ENCODE data around the gene TRAK2. TPM values are rescaled to one million over a fixed set of nuclear protein-coding genes. Genes with fewer than 3 reads are reported as not detected.

TRAK2 gene
- total RNA-seq, 2 donors from 2014 or later = 89.7 to 130 TPM

- Histone ChIP-seq H3K27ac (no peak overlapping the region), H3K27me3 (no peaks in the 10 kb centered on the region), H3K4me1 (peaks cover 0 to 5% of the 10 kb centered on the region in 2 donors), H3K9me3 (no peaks in the 10 kb centered on the region), H3K4me3 (no peak overlapping the region), H3K36me3 (peaks cover 36% of the 10 kb centered on the region)
- no peak for TF ChIP-seq CTCF (IDR thresholded peaks at IDR 0.05)
- no peak for DNase-seq (ENCODE audit: low spot score)
These were observed 102.5 kb downstream of the TRAK2 start for GRCh38 chr2:201348758-201349157.

GRCh38 chr2:201347138-201347537 is 104.1 kb downstream of the TRAK2 start:
- no peak for DNase-seq (ENCODE audit: low spot score)
- Histone ChIP-seq H3K36me3 (peaks cover 47% of the 10 kb centered on the region), H3K27me3 (no peaks in the 10 kb centered on the region), H3K27ac (no peak overlapping the region), H3K4me1 (peaks cover 0 to 5% of the 10 kb centered on the region in 2 donors), H3K9me3 (no peaks in the 10 kb centered on the region), H3K4me3 (no peak overlapping the region)
- no peak for TF ChIP-seq CTCF (IDR thresholded peaks at IDR 0.05)

- Histone ChIP-seq H3K27ac (no peak overlapping the region), H3K9me3 (no peaks in the 10 kb centered on the region), H3K27me3 (no peaks in the 10 kb centered on the region), H3K4me3 (no peak overlapping the region), H3K36me3 (peaks cover 45% of the 10 kb centered on the region), H3K4me1 (peaks cover 0 to 5% of the 10 kb centered on the region in 2 donors)
- no peak for TF ChIP-seq CTCF (IDR thresholded peaks at IDR 0.05)
- DNase-seq (ENCODE audit: low spot score) = no peak
These were observed 105.5 kb downstream of the TRAK2 start for GRCh38 chr2:201345625-201346213.

- no peak for DNase-seq (ENCODE audit: low spot score)
- Histone ChIP-seq H3K9me3 (no peaks in the 10 kb centered on the region), H3K4me3 (no peak overlapping the region), H3K27me3 (no peaks in the 10 kb centered on the region), H3K4me1 (peaks cover 0 to 5% of the 10 kb centered on the region in 2 donors), H3K36me3 (peaks cover 40% of the 10 kb centered on the region), H3K27ac (no peak overlapping the region)
- no peak for TF ChIP-seq CTCF (IDR thresholded peaks at IDR 0.05)
These were observed 106.4 kb downstream of the TRAK2 start for GRCh38 chr2:201344663-201345366.

- H3K4me3 ChIP-seq = no peak overlapping the region
- peaks cover 40% of the 10 kb centered on the region for H3K36me3 ChIP-seq
- no peaks in the 10 kb centered on the region for H3K27me3 ChIP-seq
- H3K27ac ChIP-seq = no peak overlapping the region
- H3K9me3 ChIP-seq = no peaks in the 10 kb centered on the region
- TF ChIP-seq CTCF (IDR thresholded peaks at IDR 0.05) = no peak
- H3K4me1 ChIP-seq = peaks cover 0 to 5% of the 10 kb centered on the region in 2 donors
- no peak for DNase-seq (ENCODE audit: low spot score)
These were observed 107.7 kb downstream of the TRAK2 start for GRCh38 chr2:201343559-201343958.
